DND-41 (cell line): ENCODE data around the gene SLC30A4.

Experiments used
- EZH2 ChIP-seq: IDR thresholded peaks from 3 replicates; pipeline ENCODE4 v1.6.1; 2012; ENCODE audit warnings: borderline replicate concordance, low read depth, mild to moderate bottlenecking, moderate library complexity, low read length, inconsistent platforms; ENCODE audit not compliant: severe bottlenecking
- TF ChIP-seq, protein P1 (sequence below): IDR thresholded peaks from 2 replicates; pipeline ENCODE4 v1.5.1; 2012; ENCODE audit warnings: borderline replicate concordance, low read length, moderate library complexity, mild to moderate bottlenecking; ENCODE audit not compliant: poor library complexity, severe bottlenecking; ENCODE audit errors: extremely low read depth

GRCh38 chr15:45429941-45430792, 92.4 kb downstream of the SLC30A4 start:
- TF ChIP-seq EZH2: no peak
- TF ChIP-seq, protein P1, sequence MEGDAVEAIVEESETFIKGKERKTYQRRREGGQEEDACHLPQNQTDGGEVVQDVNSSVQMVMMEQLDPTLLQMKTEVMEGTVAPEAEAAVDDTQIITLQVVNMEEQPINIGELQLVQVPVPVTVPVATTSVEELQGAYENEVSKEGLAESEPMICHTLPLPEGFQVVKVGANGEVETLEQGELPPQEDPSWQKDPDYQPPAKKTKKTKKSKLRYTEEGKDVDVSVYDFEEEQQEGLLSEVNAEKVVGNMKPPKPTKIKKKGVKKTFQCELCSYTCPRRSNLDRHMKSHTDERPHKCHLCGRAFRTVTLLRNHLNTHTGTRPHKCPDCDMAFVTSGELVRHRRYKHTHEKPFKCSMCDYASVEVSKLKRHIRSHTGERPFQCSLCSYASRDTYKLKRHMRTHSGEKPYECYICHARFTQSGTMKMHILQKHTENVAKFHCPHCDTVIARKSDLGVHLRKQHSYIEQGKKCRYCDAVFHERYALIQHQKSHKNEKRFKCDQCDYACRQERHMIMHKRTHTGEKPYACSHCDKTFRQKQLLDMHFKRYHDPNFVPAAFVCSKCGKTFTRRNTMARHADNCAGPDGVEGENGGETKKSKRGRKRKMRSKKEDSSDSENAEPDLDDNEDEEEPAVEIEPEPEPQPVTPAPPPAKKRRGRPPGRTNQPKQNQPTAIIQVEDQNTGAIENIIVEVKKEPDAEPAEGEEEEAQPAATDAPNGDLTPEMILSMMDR: peak; percentile 47
